ENCODE measurements around the gene CAMK1D. TPM values are rescaled to one million over a fixed set of nuclear protein-coding genes. Genes with fewer than 3 reads are reported as not detected.

Gene CAMK1D
- polyA plus RNA-seq, 2 of the 4 experiments (the other 2 are of a cell fraction), result 6.6 to 12.5 TPM

GRCh38 chr10:12606461-12606860 lies 257.1 kb downstream of the CAMK1D start:
- H3K27ac ChIP-seq, result peak overlapping the region; percentile 75 to 88
- CTCF ChIA-PET, result no interaction called here
- H3K4me3 ChIP-seq, result no peak overlapping the region
- ATAC-seq (no peak; a peak in 1 of 6 replicates), FAIRE-seq (no peak), DNase-seq (ENCODE audit: low read depth in 1 of 2, low spot score in 1 of 2) (no peak)
- no peaks in the 10 kb centered on the region for H3K9me3 ChIP-seq
- no peak for TF ChIP-seq REST (IDR thresholded peaks at IDR 0.05)
- TF ChIP-seq JUNB (IDR thresholded peaks at IDR 0.05), result no peak
- TF ChIP-seq SREBF2 (IDR thresholded peaks at IDR 0.05), result no peak
- TF ChIP-seq JUN (IDR thresholded peaks at IDR 0.05), result no peak
- TF ChIP-seq CTCF (IDR thresholded peaks at IDR 0.05), result no peak
- TF ChIP-seq RARB (CRISPR knock-in tag; IDR thresholded peaks at IDR 0.05), result no peak
- no peak for TF ChIP-seq NFE2L2 (conservative IDR thresholded peaks at IDR 0.05; ENCODE audit: low read length)
- TF ChIP-seq CBX8 (IDR thresholded peaks at IDR 0.05), result no peak
- TF ChIP-seq USF2 (IDR thresholded peaks at IDR 0.05), result no peak
- WGBS (ENCODE audit: missing lambda C conversion rate), result 86% methylated on average over 12 of the region's 12 CpGs
- H3K4me1 ChIP-seq, result peaks cover 23% of the 10 kb centered on the region
- H3K4me2 ChIP-seq, result peak overlapping the region; percentile 80
- POLR2A ChIA-PET, result no interaction called here

GRCh38 chr10:12608761-12609160 lies 259.4 kb downstream of the CAMK1D start:
- FAIRE-seq (no peak), DNase-seq (ENCODE audit: low read depth in 1 of 2, low spot score in 1 of 2) (no peak), ATAC-seq (no peak)
- ChIA-PET CTCF (interaction anchor here (1.0 to 1.6 kb wide), 3 partner anchors 11 to 456 kb away, joined by 3 to 5 read pairs (median 3); no protein-coding TSS in a partner anchor), POLR2A (no interaction called here)
- 70% methylated on average over 6 of the region's 6 CpGs for WGBS (ENCODE audit: missing lambda C conversion rate)
- Histone ChIP-seq H3K9me3 (no peaks in the 10 kb centered on the region), H3K4me3 (no peak overlapping the region), H3K4me1 (peaks cover 23% of the 10 kb centered on the region), H3K27ac (no peak overlapping the region), H3K4me2 (no peak overlapping the region)
- no peak for TF ChIP-seq CEBPB (IDR thresholded peaks at IDR 0.05)

- Histone ChIP-seq H3K27ac (no peak overlapping the region), H3K4me3 (no peak overlapping the region), H3K4me2 (no peak overlapping the region), H3K4me1 (peaks cover 18% of the 10 kb centered on the region), H3K9me3 (no peaks in the 10 kb centered on the region)
- ATAC-seq, result no peak
- WGBS (ENCODE audit: missing lambda C conversion rate), result 95% methylated on average over 7 of the region's 7 CpGs
- ChIA-PET CTCF (interaction anchor here (1.0 to 1.4 kb wide), 3 partner anchors 20 to 455 kb away, joined by 3 to 5 read pairs (median 3); no protein-coding TSS in a partner anchor), POLR2A (no interaction called here)
- TF ChIP-seq FOXS1 (CRISPR knock-in tag; IDR thresholded peaks at IDR 0.05), result no peak
- no peak for TF ChIP-seq CHD4 (IDR thresholded peaks at IDR 0.05; ENCODE audit: borderline replicate concordance)
- no peak for TF ChIP-seq POLR2A (IDR thresholded peaks at IDR 0.05; ENCODE audit: low read length)
- TF ChIP-seq ELK1 (IDR thresholded peaks at IDR 0.05; ENCODE audit: low read depth, low read length), result no peak
- TF ChIP-seq ATOH8 (CRISPR knock-in tag; IDR thresholded peaks at IDR 0.05; ENCODE audit: low read depth), result no peak
- no peak for TF ChIP-seq NPAS2 (CRISPR knock-in tag; IDR thresholded peaks at IDR 0.05; ENCODE audit: borderline replicate concordance)
- no peak for TF ChIP-seq RARB (CRISPR knock-in tag; IDR thresholded peaks at IDR 0.05)
- TF ChIP-seq JUN (IDR thresholded peaks at IDR 0.05), result no peak
- no peak for TF ChIP-seq HOXA7 (CRISPR knock-in tag; IDR thresholded peaks at IDR 0.05)
- TF ChIP-seq E2F6 (IDR thresholded peaks at IDR 0.05; ENCODE audit: borderline replicate concordance, low read depth), result no peak
- no peak for TF ChIP-seq MAZ (IDR thresholded peaks at IDR 0.05; ENCODE audit: borderline replicate concordance, low read depth, low read length)
- TF ChIP-seq HES2 (IDR thresholded peaks at IDR 0.05), result no peak
- TF ChIP-seq FOSB (CRISPR knock-in tag; IDR thresholded peaks at IDR 0.05), result no peak
- no peak for TF ChIP-seq TFCP2L1 (CRISPR knock-in tag; IDR thresholded peaks at IDR 0.05)
- TF ChIP-seq KDM1A (IDR thresholded peaks at IDR 0.05; ENCODE audit: low read depth), result no peak
- TF ChIP-seq HOXB5 (CRISPR knock-in tag; IDR thresholded peaks at IDR 0.05), result no peak
- TF ChIP-seq USF2 (IDR thresholded peaks at IDR 0.05), result no peak
- DNase-seq (ENCODE audit: low read depth in 1 of 2, low spot score in 1 of 2), result no peak
- no peak for FAIRE-seq
Observed at GRCh38 chr10:12609435-12609834, 260.1 kb downstream of the CAMK1D start.
